K562 (cell line): Measurements from ENCODE around the gene TEPSIN.

ENCODE experiments used
- CTCF ChIP-seq, 3 experiments: IDR thresholded peaks in 2 of 3; conservative IDR thresholded peaks in 1 of 3; 2 replicates each; pipeline ENCODE4 v1.5.1; 2011 to 2012; ENCODE audit warnings: low read length in 3 of 3, mild to moderate bottlenecking in 3 of 3, control low read depth in 2 of 3, improper control_type of control experiment in 1 of 3, inconsistent platforms in 1 of 3, low read depth in 1 of 3, mixed read lengths in 1 of 3, moderate library complexity in 1 of 3; ENCODE audit not compliant: insufficient read depth in 2 of 3
- GABPA ChIP-seq: fragments of 200-800 bp; sonication (Bioruptor generic); conservative IDR thresholded peaks from 2 replicates; pipeline ENCODE4 v1.6.1; 2016; ENCODE audit warnings: low read depth, missing genetic modification characterization, missing compliant biosample characterization
- MAFK ChIP-seq: IDR thresholded peaks from 2 replicates; pipeline ENCODE4 v1.6.1; 2011; ENCODE audit warnings: low read length, improper control_type of control experiment
- SIN3A ChIP-seq, 2 experiments: fragments of 150-350 bp in 1 of 2; IDR thresholded peaks; 2 replicates each; pipeline ENCODE4 v1.6.1; 2011 to 2016; ENCODE audit warnings: borderline replicate concordance in 2 of 2, low read depth in 2 of 2, low read length in 2 of 2, mild to moderate bottlenecking in 2 of 2, moderate library complexity in 2 of 2; ENCODE audit not compliant: control insufficient read depth in 1 of 2
- ZBED1 ChIP-seq: IDR thresholded peaks from 2 replicates; pipeline ENCODE4 v1.6.1; 2014
- TF ChIP-seq, protein P1 (sequence below): sonication (generic); formaldehyde crosslinking; IDR thresholded peaks from 2 replicates; pipeline ENCODE4 v1.8.0; 2022; ENCODE audit warnings: missing genetic modification reagents, mild to moderate bottlenecking, borderline replicate concordance

DNA sequence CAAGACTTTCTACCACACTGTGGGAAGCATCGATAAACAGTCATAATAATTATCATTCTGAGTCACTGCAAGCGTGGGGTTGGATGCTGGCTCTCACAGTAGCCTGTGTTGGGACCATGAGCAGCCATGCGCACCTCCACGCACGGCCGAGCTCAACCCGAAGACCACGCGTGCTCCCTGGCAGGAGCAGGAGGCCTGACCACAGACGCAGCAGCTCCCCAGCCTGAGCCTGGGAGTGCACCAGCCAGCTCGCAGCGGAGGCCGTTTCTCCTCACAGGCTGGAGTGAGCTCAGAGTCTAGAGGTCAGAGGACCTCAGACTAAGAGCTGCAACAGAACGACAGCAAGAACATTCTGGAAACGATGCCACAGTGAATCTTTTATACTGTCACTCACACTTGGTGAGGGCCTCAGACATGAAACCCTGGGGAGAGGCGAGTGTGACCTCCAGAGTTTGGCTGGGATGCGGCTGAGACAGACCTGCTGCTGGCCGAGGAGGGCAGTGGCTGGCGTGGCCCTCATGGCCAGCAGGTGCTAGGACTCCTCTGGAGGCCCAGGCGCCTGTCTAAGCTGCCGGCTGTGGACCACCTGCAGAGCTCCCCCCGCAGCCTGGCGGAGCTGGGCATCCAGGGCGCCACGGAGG, 6.3 kb upstream of the TEPSIN start:
- TF ChIP-seq MAFK (no peak), GABPA (no peak), CTCF (IDR thresholded peaks at IDR 0.05 in 2 of 3, conservative IDR thresholded peaks at IDR 0.05 in 1 of 3; ENCODE audit: insufficient read depth in 2 of 3, low read depth in 1 of 3, low read length in 3 of 3) (no peak), ZBED1 (no peak), SIN3A (IDR thresholded peaks at IDR 0.05; ENCODE audit: borderline replicate concordance in 2 of 2, control insufficient read depth in 1 of 2, low read depth in 2 of 2, low read length in 2 of 2) (no peak)
- TF ChIP-seq, protein P1, sequence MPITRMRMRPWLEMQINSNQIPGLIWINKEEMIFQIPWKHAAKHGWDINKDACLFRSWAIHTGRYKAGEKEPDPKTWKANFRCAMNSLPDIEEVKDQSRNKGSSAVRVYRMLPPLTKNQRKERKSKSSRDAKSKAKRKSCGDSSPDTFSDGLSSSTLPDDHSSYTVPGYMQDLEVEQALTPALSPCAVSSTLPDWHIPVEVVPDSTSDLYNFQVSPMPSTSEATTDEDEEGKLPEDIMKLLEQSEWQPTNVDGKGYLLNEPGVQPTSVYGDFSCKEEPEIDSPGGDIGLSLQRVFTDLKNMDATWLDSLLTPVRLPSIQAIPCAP (CRISPR knock-in tag) = no peak
